Gastrocnemius medialis (tissue), 4 donors: ENCODE data around the gene AQP6.

ENCODE experiments used
- POLR2A ChIP-seq, 2 donors: fragments of 450-650 bp; IDR thresholded peaks; one replicate each; pipeline ENCODE4 v1.6.1; 2017; ENCODE audit warnings: antibody characterized with exemption in 2 of 2, mild to moderate bottlenecking in 2 of 2, moderate library complexity in 2 of 2
- TF ChIP-seq, protein P1 (sequence below), 5 experiments: fragments of 450-650 bp in 3 of 5; fragments of 200-600 bp in 2 of 5; sonication (generic) in 2 of 5; IDR thresholded peaks in 4 of 5; conservative IDR thresholded peaks in 1 of 5; 1 replicate in 4 of 5; 2 replicates in 1 of 5; pipeline ENCODE4 v1.5.1; 2016 to 2019; ENCODE audit warnings: antibody characterized with exemption in 5 of 5, mild to moderate bottlenecking in 3 of 5, moderate library complexity in 3 of 5

DNA sequence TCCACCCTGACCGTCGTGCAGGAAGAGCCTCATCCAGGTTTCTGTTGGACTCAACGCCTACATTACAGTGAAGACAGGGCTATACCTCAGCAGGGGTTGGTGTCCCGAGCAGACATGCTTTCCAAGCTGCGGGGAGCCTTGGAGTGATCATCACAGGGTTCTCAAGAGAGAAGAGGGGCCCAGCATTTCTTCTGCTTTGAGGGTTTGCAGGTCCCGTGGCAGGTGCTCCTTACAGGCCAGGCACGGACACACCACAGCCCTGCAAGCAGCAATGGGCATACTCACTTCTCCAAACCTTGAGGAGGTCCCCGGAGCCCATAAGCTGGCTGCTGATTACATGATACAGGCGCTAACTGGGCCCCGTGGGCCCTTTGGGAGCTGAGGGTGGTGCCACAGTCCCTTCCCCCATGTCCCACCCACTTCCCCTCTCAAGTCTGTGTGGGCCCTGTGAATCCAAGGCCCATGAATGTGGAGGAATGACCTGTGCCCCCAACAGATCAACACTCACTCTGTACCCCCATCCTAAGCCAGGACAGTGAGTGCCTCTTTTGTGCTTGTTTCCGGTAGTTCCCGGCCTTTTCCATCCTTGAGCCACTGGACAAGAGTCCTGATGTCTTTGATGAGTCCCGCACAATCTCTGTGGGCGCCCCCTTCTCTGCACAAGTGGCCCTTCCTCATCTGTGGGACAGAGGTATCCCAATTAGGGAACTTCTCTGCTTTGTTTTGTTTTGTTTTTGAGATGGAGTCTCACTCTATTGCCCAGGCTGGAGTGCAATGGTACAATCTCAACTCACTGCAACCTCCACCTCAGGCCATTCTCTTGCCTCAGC lies 21.1 kb upstream of the AQP6 start:
- TF ChIP-seq, protein P1, sequence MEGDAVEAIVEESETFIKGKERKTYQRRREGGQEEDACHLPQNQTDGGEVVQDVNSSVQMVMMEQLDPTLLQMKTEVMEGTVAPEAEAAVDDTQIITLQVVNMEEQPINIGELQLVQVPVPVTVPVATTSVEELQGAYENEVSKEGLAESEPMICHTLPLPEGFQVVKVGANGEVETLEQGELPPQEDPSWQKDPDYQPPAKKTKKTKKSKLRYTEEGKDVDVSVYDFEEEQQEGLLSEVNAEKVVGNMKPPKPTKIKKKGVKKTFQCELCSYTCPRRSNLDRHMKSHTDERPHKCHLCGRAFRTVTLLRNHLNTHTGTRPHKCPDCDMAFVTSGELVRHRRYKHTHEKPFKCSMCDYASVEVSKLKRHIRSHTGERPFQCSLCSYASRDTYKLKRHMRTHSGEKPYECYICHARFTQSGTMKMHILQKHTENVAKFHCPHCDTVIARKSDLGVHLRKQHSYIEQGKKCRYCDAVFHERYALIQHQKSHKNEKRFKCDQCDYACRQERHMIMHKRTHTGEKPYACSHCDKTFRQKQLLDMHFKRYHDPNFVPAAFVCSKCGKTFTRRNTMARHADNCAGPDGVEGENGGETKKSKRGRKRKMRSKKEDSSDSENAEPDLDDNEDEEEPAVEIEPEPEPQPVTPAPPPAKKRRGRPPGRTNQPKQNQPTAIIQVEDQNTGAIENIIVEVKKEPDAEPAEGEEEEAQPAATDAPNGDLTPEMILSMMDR (IDR thresholded peaks at IDR 0.05 in 4 of 5, conservative IDR thresholded peaks at IDR 0.05 in 1 of 5), result no peak
- no peak for TF ChIP-seq POLR2A (IDR thresholded peaks at IDR 0.05)
